ENCODE data around the gene GPSM1. TPM values are rescaled to one million over a fixed set of nuclear protein-coding genes. Genes with fewer than 3 reads are reported as not detected.

GPSM1 gene
- total RNA-seq, 1 donor from 2014 or later, result 140 TPM

- TF ChIP-seq CTCF (IDR thresholded peaks at IDR 0.05; ENCODE audit: partially characterized antibody, unreplicated experiment), result no peak
- no peaks in the 10 kb centered on the region for H3K4me1 Mint-ChIP-seq (ENCODE audit: low read depth, unreplicated experiment)
- H3K36me3 Mint-ChIP-seq (ENCODE audit: unreplicated experiment), result no peaks in the 10 kb centered on the region
- H3K9me3 Mint-ChIP-seq (ENCODE audit: unreplicated experiment), result no peaks in the 10 kb centered on the region
- DNase-seq, result no peak
- H3K27ac Mint-ChIP-seq (ENCODE audit: unreplicated experiment), result no peak overlapping the region
- peaks cover 3% of the 10 kb centered on the region for H3K27me3 Mint-ChIP-seq (ENCODE audit: unreplicated experiment)
- H3K4me3 Mint-ChIP-seq (ENCODE audit: unreplicated experiment), result no peak overlapping the region
Observed at GRCh38 chr9:136299541-136299940, 27.8 kb upstream of the GPSM1 start.

- Mint-ChIP-seq H3K27me3 (ENCODE audit: unreplicated experiment) (peaks cover 3% of the 10 kb centered on the region), H3K4me1 (ENCODE audit: low read depth, unreplicated experiment) (no peaks in the 10 kb centered on the region), H3K27ac (ENCODE audit: unreplicated experiment) (no peak overlapping the region), H3K4me3 (ENCODE audit: unreplicated experiment) (no peak overlapping the region), H3K9me3 (ENCODE audit: unreplicated experiment) (no peaks in the 10 kb centered on the region), H3K36me3 (ENCODE audit: unreplicated experiment) (no peaks in the 10 kb centered on the region)
- no peak for DNase-seq
- no peak for TF ChIP-seq CTCF (IDR thresholded peaks at IDR 0.05; ENCODE audit: partially characterized antibody, unreplicated experiment)
Observed at GRCh38 chr9:136300016-136300545, 27.3 kb upstream of the GPSM1 start.

- DNase-seq, result no peak
- Mint-ChIP-seq H3K36me3 (ENCODE audit: unreplicated experiment) (no peaks in the 10 kb centered on the region), H3K27me3 (ENCODE audit: unreplicated experiment) (peaks cover 3% of the 10 kb centered on the region), H3K9me3 (ENCODE audit: unreplicated experiment) (peaks cover 2% of the 10 kb centered on the region), H3K4me3 (ENCODE audit: unreplicated experiment) (no peak overlapping the region), H3K27ac (ENCODE audit: unreplicated experiment) (no peak overlapping the region), H3K4me1 (ENCODE audit: low read depth, unreplicated experiment) (peaks cover 2% of the 10 kb centered on the region)
- no peak for TF ChIP-seq CTCF (IDR thresholded peaks at IDR 0.05; ENCODE audit: partially characterized antibody, unreplicated experiment)
Observed at GRCh38 chr9:136300866-136301265, 26.5 kb upstream of the GPSM1 start.

- H3K27ac Mint-ChIP-seq (ENCODE audit: unreplicated experiment), result no peak overlapping the region
- no peak for DNase-seq
- peaks cover 7% of the 10 kb centered on the region for H3K4me1 Mint-ChIP-seq (ENCODE audit: low read depth, unreplicated experiment)
- peaks cover 9% of the 10 kb centered on the region for H3K9me3 Mint-ChIP-seq (ENCODE audit: unreplicated experiment)
- no peak overlapping the region for H3K4me3 Mint-ChIP-seq (ENCODE audit: unreplicated experiment)
- H3K27me3 Mint-ChIP-seq (ENCODE audit: unreplicated experiment), result peaks cover 7% of the 10 kb centered on the region
- no peaks in the 10 kb centered on the region for H3K36me3 Mint-ChIP-seq (ENCODE audit: unreplicated experiment)
- no peak for TF ChIP-seq CTCF (IDR thresholded peaks at IDR 0.05; ENCODE audit: partially characterized antibody, unreplicated experiment)
Observed at GRCh38 chr9:136302527-136302926, 24.8 kb upstream of the GPSM1 start.

- Mint-ChIP-seq H3K4me1 (ENCODE audit: low read depth, unreplicated experiment) (peaks cover 7% of the 10 kb centered on the region), H3K9me3 (ENCODE audit: unreplicated experiment) (peaks cover 9% of the 10 kb centered on the region), H3K27me3 (ENCODE audit: unreplicated experiment) (peaks cover 7% of the 10 kb centered on the region), H3K4me3 (ENCODE audit: unreplicated experiment) (no peak overlapping the region), H3K36me3 (ENCODE audit: unreplicated experiment) (no peaks in the 10 kb centered on the region), H3K27ac (ENCODE audit: unreplicated experiment) (no peak overlapping the region)
- no peak for TF ChIP-seq CTCF (IDR thresholded peaks at IDR 0.05; ENCODE audit: partially characterized antibody, unreplicated experiment)
- DNase-seq, result no peak
Observed at GRCh38 chr9:136303066-136303824, 24.1 kb upstream of the GPSM1 start.
